ENCODE data around the gene MPZL1.
A peak's percentile ranks its signal among the peaks of the same experiment; 100 is the strongest.

MPZL1 gene

DNA sequence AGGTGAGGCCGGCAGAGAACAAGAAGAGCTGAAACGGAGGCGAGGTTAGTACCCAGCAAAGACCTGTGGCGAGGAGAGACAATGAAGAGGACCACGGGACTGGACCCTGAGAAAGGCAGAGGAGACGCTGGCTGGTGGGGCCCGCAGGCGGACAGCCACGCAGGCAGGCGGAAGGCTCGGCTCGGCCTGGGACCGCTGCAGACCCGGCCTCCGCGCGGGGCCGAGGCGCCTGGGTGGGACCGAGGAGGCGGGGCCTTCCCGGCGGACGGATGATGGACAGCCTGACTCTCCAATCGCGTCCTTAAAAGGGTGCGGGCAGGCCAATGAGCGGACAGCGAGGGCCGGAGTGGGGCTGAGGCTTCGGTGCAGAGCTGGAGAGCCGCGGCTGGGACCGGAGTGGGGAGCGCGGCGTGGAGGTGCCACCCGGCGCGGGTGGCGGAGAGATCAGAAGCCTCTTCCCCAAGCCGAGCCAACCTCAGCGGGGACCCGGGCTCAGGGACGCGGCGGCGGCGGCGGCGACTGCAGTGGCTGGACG, at the start of gene MPZL1:
Gene MPZL1, plus strand, starts transcription at position 366 of the 535 bp plus-strand sequence. CDS start 170 bp downstream, outside the sequence.
- intact Hi-C loops (cut with DNase I): loop anchor here (5.0 kb wide), 1 partner anchor 81 kb away; no protein-coding TSS in a partner anchor
- peak; percentile 88 to 99 (median 97) for DNase-seq

DNA sequence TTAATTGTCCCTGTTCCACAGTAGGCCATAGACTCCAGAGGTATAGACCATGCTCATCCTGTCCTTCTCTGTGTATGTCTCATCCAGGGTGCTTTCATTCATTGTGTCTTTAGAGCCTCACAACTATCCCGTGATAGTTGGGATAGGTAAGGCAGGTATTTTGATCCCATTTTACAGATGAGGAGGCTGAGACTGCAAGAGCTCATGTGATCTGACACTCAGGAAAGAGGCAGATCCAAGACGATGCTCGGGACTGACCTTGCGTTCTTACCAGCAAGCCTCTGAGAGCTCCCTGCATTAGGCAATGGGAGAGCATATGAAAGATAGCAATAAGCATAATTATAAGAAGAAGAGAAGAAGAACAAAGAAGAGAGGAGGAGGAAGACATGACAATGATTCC, 49.0 kb upstream of the MPZL1 start:
- intact Hi-C loops (cut with DNase I): no loop called here
- no peak for DNase-seq

DNA sequence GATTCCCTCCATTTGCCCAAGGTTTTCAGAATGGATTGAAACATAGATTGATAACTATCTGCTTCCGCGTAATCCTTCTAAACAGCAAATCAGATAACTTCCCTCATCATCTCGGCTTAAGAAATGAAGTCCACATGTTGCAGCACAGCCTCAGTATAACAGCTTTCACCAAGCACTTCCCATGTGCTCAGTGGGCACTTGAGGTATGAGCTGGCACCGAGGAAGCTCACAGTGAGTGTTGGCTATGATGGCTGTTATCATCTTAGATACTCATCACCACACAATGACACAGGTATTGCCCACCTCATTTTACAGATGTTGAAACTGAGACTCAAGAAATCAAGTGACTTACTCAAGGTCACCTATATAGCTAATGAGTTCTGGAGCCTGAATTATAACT, 48.5 kb upstream of the MPZL1 start:
- intact Hi-C loops (cut with DNase I): no loop called here
- DNase-seq: no peak

DNA sequence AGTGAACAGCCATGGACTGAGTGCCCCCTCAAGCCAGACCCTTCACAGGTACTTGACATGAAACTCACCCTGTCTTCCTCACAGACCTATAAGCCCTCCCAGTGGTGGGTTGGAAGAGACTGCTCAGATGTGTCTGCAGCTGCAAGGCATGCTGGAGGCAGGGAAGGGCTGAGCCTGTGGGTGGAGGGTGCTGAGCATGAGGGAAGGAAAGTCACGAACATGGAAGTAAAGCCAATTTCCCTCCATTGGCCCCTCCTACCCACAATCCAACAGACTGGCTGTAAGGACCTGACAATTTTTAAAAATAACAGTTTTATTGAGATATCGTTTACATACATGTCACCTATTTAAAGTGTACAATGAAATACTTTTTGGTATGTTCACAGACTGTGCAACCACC, 47.6 kb upstream of the MPZL1 start:
- peak in 6 of 42 donors; percentile 32 to 50 (median 42) for DNase-seq
- intact Hi-C loops (cut with DNase I): no loop called here

DNA sequence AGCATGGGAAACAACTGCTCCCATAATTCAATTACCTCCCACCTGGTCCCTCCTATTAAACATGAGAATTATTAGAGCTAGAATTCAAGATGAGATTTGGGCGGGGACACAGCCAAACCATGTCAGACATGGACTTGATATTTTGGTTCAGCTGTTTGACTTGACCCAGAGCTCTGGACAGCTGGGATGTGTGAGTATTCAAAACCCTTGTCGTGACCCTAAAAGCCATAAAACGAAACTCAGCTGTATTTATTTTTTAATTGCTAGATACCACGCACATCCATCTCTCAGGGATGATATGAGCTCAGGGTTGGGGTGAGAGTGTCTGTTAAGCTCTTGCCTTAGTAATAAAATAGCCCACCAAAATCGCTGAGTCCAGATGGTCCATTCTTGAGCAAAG, 46.3 kb upstream of the MPZL1 start:
- intact Hi-C loops (cut with DNase I): no loop called here

DNA sequence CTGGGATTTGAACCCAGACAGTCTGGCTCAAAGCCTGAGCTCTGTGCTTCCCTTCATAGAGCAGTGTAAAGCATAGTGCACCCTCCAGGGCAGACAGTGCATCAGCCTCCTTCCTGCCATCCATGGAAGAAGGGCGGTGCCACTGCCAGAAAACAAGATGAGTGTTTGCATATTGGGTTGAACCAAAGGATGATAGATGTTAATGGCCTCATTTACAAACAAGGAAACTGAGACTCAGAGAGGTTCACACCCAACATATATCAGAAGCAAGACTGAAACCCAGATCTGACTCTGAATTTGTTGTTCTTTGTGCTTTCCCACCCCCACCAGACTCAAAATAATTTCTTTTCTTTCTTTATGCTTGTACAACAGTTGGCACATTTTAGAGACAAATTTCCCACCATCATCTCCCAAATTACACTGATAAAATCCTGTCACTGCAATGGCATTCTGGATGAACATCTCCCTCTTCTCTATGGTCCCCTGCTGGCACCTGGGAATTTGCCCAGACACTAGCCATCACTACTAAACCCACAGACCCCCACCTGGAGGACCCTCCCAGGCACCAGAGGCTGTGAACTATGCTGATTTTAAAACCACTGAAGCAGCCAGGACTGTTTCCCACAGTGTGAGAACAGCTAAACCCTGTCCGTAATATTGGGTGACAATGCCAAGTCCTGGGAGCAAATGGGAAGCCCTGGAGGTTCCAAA, 45.4 kb upstream of the MPZL1 start:
- intact Hi-C loops (cut with DNase I): no loop called here

More for the DNA sequence above, 46.3 kb upstream of the MPZL1 start:
- no peak for DNase-seq

DNA sequence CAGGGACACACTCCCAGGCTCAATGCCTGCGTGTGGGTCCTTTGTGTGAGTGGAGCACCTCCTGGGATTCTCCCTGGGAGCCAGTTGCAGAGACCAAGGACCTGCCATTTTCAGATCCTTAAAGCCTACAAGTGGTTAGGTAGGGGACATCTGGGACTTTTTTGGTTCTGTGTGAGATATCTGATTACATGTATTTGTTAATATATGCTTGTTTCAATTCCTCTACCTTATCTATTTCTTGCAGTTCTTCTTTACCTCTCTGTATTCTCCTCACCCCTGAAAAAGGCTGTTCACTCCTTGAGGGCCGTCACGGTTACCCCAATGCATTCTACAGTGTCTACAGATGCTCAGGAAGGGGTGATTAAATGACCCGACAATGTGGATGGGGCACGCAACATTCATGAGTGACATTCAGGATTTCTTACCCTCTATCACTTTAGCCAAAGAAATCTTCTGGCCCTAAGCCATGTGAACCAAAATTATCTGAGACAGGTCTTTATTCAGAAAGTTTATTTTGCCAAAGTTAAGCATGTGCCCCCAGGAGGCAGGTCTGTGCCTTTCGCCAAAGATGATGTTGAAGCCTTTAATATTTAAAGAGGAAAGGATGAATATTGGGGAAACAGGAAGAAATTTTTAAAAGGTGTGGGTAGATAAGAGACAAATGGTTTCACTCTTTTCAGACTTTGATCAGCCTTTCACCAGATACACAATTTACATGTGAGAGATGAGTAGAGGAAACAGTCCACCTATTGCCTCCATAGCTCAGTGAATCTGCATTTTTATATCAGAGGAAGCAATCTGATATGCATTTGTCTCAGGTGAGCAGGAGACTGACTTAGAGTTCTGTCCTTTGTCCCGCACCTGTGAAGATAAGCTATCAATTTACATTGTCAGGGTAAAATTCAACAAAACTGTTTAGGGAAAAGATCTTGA, 44.6 kb upstream of the MPZL1 start:
- intact Hi-C loops (cut with DNase I): no loop called here
- no peak for DNase-seq

More for the DNA sequence above, 45.4 kb upstream of the MPZL1 start:
- no peak for DNase-seq

DNA sequence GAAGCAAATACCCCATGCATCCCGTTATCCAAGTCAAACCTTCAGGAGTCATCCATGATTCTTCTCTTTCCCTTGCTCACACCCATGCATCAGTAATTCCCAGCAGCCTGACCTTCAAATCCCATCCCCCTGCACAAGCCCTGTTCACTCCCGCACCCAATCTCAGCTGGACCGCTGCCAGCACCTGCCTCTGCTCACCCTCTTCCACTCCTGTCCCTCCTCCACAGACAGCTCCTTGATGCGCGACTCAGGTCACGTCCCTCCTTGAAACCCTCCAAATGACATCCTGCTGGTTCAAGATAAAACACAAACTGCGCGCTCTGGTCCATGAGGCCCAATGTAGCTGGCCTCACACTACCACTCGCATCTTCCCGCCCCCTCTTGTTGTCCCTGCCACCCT, 43.4 kb upstream of the MPZL1 start:
- intact Hi-C loops (cut with DNase I): no loop called here
- no peak for DNase-seq

DNA sequence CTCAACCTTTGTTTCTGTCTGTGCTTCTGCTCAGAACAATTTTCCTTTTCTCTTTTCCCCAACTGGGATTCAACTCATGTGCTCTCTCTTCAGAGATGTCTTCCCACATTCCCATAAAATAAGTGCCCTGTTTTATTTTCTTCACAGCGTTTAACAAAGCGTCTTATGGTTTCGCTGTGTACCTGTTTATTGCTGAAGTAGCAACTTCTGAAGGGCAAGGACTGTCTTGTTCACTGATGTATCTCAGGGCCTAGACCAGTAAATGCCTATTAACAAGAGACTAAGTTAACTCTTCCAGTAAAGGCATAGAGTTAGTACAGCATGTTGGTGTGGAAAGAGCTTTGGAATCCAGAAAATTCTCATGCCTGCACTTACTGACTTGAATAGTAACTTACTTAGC, 42.9 kb upstream of the MPZL1 start:
- intact Hi-C loops (cut with DNase I): no loop called here
- no peak for DNase-seq

DNA sequence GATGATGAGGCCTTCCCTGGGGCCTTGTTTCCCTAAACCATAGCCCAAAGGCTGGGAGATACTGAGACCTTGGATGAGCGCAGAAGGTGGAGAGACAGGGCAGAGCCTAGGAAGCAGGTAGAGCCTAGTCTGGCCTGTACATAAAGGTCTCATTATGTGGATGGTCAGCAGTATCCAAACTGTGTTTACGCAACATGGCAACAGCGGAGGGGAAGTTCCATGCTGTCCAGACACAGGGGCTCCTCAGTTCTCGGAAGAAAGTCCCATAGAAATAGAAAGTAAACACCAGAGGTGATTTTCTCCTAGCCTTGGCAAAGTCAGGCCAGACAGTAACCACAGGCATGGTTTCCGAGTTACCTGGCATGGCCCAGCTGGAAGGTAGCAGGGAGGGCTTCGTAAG, 42.1 kb upstream of the MPZL1 start:
- intact Hi-C loops (cut with DNase I): no loop called here

DNA sequence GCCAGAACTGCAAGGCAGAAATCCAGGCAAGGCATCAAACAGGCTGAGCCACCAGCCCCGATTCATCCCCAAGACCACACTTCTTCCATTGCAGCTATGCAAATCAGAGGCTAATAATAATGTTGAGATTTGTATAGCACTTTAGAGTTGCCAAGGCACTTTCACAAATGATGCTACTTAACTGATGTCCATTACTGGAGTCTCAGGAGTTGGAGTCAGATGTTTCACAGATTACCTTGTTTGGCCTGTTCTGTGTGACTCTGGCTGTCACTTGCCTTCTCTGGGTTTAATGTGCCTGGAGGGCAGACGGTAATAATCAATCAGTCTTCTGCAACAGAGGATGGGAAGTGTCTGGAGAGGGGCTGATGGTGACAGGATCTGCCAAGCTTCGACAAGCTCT, 40.8 kb upstream of the MPZL1 start:
- intact Hi-C loops (cut with DNase I): no loop called here
- no peak for DNase-seq

More for the DNA sequence above, 42.1 kb upstream of the MPZL1 start:
- DNase-seq: no peak

DNA sequence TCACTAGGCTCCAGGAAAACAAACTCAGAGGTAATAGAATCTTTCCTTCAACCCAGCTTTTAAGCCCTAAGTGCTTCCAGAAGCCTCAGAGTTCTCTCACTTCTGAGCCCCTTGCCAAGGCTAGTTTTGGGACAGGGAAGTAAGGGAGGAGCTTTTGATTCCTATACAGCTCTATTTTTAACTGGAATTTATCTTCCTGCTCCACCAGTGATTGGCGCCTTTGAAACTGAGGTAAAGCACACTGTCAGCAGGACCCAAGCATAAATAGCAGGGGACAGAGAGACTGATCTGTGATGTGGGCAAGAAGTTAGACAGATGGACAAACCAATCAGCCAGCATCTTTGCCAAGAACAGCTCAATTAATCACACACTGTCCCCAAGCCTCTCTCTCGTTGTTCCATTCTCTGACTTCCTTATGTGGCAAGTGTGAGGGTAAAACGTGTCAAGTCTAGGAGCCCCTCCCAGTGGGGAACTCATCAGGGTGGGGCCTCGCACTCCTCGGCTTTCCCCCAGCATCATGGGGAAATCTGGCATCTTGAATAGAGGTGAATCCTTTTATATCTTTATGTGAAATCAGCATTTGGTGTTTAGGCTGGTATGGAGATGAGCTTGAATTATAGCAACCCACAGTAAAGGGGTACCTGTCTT, 40.2 kb upstream of the MPZL1 start:
- intact Hi-C loops (cut with DNase I): no loop called here
- no peak for DNase-seq

DNA sequence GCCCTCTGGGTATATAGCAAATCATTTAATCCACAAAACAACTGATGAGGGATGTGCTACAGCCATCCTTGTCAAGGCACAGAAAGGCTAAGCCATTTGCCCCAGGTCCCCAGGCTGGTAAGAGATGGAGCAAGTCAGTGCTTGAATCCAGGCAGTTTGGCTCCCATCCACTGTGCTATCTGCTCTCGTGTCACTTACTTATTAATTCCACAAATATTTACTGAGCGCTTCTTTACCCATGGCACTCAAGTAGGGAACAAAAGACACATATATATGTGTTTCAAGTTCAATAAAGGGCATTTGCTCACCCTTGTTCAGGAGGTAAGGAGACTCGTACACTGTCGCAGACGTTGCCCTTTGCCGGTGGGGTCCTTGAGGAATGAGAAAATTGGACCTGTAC, 38.6 kb upstream of the MPZL1 start:
- DNase-seq: no peak
- intact Hi-C loops (cut with DNase I): no loop called here

DNA sequence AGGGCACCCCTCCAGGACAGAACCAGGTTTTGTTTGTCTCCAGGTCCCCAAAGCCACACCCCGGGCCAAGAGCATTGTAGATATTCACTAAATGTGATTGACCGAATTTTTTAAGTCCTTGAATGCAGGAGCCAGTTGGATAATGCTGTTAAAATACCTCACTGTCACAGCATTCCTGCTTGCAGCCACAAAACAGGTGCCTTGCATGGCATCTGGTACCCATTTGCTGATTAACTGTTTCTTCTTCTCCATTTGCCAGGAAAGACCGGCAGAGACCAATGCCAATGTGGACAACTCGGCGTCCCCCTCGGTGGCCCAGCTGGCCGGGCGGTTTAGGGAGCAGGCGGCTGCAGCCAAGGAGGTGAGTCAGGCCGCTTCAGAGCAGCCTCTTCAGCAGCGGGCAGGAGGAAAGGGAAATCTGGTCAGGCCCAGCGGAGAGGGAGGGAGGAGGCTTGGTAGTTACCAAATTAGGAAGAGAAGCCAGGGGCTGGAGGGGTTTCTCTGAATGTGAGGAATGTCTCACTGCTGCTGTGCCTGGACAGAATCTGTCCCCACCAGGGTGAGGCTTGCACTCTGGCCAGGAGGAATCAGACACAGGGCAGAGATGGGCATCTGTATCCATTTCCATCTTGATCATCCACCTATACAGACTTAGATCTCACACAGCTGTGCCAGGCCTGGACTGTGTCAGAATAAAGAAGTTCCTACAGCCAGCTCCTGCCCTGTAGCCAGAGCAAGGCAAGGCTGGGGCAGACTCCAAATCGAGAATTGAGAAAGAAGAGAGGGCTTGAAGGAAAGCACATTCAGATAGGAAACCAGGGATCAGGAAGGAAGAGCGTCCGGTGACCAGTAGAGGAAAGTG, 37.9 kb upstream of the MPZL1 start:
- intact Hi-C loops (cut with DNase I): no loop called here
- DNase-seq: no peak

DNA sequence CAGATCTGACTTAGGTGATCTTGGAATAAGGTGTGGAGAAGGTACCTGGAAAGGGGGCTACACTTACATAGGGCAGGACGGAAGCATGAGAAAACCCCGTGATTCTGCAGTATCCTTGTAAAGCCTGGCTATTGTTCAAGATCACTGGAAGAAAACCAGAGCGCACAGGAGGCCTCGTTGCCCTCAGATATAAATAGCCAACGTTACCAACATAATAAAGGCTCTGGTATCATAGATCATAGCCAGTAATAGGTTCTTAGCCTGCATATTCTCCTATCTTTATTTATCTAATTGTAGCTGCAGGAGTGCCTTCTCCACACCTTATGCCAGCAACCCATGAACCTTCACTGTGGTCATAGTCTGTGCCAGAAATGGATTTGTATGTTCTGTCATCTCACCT, 35.9 kb upstream of the MPZL1 start:
- DNase-seq: no peak

DNA sequence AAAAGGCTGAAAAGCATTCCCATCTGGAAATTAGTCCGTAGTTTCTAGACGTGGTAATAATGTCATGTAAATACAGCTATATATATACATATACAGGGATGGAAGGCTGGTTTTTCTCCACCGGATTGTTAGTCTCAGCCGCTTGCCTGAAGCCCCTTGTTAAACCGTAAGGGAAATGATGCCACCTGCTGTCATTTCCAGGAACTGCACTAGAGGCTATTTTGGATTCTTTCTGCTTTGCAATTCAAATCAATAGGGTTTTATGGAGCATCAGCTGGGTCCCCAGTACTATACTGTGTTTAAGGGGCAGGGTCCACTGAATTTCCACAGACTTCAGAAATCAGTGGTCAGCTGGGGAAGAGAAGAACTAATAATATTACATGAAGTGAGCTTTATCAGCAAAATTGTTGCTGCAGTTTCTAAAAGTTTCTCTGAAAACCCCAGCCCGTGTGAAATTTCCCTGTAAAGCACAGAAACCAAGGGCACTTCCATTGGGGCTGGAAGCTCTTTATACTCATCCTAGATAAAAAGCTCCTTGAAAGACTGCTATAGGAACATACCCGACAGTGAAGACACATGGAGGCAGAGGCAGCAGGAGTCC, 33.8 kb upstream of the MPZL1 start:
- intact Hi-C loops (cut with DNase I): loop anchor here (2.0 kb wide), 1 partner anchor 87 kb away; no protein-coding TSS in a partner anchor

More for the DNA sequence above, 35.9 kb upstream of the MPZL1 start:
- intact Hi-C loops (cut with DNase I): loop anchor here (2.0 kb wide), 1 partner anchor 85 kb away; no protein-coding TSS in a partner anchor

DNA sequence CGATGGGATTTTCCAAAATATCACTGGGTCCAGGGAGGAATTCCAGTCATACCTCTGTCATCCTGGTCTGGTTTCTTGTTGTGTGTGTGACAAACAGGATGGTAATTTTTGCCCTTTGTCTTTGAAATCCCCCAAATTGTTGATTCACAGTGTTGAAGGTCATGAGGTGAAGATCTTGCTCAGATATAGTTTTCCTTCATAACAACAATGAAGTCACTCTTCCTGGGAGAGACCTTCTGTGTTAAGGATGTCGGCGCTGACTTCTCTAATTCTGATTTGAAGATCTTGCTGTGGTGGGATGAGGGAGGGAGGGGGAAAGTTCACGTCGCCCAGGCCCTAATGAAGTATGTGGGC, 32.2 kb upstream of the MPZL1 start:
- no peak for DNase-seq
- intact Hi-C loops (cut with DNase I): no loop called here

More for the DNA sequence above, 33.8 kb upstream of the MPZL1 start:
- peak in 40 of 42 donors; percentile 38 to 94 (median 83) for DNase-seq

DNA sequence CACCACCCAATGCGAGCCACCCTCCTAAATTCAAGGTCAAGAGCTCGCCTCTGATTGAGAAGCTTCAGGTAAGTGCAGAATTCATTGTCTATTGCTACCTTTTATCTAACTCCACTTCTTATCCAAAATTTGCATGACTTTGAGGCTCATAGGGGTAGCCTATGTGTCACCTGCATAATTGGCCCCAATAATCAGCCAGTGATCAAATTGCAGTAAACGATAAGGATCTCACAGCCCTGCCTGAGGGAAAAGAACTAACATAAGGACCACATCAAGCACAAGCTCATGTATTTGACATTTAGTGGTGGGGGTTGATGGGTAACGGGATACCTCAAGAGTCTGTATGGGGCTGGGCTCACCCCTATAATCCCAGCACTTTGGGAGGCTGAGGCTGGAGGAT, 31.7 kb upstream of the MPZL1 start:
- no peak for DNase-seq
- intact Hi-C loops (cut with DNase I): no loop called here
